HG02870 (cell line): ENCODE data around the gene LMF1.
"Not testable (repeated sequence)": the region's sequence is repeated elsewhere in the genome, so short reads cannot be mapped to it uniquely, and the experiment has no call there.

ENCODE experiments used
- ATAC-seq: cut with Tn5 transposase; IDR thresholded peaks from one replicate; pipeline ENCODE4 v1.9.1; 2021; ENCODE audit warnings: mild to moderate bottlenecking, moderate library complexity; ENCODE audit not compliant: unreplicated experiment

The LMF1 gene

DNA sequence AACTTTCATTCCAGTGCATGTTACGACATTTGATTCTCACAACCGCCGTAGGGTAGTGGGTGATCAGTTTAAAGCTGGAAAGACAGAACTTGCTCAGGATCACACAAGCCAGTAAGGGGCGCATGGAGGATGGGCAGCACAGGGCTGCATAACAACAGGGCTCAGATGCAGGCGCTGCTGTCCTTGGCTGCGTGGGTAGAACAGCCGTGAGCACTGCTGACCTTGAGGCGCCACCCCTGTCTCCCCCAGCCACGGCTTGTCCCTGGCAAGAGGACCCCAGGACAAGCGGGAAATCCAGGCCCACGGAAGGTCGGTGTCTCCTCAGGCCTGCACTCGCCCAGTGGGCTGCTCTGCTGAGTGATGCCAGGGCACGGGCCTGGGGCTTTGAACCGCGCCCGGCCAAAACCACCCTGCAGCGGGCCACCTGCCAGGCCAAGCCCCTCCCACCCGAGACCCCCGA is 84.7 kb downstream of the LMF1 start:
- no peak for ATAC-seq

DNA sequence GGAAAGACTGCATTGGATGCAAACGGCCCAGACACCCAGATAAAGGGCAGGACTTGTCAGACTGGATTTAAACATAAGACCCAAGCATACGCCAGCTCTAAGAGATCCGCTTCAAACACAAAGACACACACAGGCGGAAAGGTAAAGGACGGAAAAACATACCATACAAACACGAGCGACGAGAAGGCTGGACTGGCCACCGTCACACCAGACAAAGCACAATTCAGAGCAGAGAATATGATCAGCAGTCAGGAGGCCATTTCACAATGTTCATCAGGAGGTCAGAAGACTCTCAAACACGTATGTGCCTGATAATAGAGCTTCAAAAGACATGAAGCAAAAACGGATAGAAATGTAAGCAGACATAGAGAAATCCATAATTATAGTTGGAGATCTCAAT is 85.4 kb downstream of the LMF1 start:
- ATAC-seq = no peak

DNA sequence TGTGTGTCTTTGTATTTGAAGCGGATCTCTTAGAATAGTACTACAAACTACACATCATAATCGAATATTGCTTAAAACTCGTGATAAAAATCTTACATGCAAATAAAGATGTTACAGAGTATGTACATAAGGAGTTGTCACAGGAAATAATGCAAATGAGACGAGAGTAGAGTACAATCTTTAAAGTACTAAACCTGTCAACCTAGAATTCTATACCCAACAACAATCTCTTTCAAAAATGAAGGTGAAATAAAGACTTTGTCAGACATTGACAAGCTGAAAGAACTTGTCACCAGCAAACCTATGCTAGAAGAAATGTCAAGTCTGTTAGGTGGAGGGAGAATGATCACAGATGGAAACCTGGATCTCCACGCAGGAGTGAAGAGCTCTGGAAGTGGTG is 86.6 kb downstream of the LMF1 start:
- no peak for ATAC-seq

DNA sequence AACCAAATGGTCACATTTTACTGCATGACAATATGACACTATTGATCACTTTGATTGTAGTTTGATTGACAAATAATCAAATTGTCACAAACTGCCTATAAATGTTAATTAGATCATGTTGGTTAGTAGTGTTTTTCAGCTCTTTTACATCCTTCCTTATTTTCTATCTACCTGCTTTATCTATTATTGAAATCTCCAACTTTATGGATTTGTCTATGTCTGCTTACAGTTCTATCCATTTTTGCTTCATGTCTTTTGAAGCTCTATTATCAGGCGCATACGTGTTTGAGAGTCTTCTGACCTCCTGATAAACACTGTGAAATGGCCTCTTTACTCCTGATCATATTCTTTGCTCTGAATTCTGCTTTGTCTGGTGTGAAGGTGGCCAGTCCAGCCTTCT is 87.0 kb downstream of the LMF1 start:
- no peak for ATAC-seq

DNA sequence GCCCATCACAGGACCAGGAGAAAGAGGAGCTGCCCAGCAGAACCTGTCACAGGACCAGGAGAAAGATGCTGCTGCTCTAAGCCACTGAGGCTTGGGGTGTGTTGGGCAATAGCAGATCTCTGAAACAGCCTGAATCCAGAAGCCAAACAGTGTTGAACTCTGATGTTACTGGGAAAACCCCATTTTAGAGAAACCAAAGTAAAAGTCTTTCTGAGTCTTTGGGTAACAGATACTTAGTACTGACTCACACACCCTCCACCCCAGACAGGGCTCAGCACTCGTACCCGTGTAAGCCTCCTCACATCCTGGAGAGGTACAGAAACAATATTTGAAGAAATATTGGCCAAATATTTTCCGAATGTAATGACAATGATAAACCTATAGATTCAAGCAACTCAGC is 87.4 kb downstream of the LMF1 start:
- no peak for ATAC-seq

DNA sequence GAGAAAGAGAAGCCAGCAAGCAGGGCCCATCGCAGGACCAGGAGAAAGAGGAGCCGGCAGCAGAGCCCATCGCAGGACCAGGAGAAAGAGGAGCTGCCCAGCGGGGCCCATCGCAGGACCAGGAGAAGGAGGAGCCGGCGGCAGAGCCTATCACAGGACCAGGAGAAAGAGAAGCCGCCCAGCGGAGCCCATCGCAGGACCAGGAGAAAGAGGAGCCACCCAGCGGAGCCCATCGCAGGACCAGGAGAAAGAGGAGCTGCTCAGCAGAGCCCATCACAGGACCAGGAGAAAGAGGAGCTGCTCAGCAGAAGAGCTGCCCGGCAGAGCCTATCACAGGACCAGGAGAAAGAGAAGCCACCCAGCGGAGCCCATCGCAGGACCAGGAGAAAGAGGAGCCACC is 88.1 kb downstream of the LMF1 start:
- ATAC-seq = not testable (repeated sequence)

DNA sequence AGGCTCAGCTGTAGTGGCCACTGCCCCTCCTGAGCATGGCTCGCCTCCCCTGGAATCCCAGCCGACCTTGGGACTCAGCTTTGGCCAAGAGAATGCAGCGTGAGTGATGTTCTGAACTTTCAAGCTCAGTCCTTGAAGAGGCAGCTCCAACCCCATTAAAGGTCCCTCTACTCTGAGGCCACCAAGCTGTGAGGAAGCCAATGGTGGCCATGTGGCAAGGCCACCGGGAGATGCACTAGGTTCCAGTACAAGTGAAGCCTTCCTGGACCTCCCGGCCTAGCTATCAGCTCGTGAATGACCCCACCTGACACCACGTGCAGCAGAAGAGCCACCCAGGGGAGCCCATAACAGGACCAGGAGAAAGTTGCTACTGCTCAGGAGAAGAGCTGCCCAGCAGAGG is 88.5 kb downstream of the LMF1 start:
- no peak for ATAC-seq

DNA sequence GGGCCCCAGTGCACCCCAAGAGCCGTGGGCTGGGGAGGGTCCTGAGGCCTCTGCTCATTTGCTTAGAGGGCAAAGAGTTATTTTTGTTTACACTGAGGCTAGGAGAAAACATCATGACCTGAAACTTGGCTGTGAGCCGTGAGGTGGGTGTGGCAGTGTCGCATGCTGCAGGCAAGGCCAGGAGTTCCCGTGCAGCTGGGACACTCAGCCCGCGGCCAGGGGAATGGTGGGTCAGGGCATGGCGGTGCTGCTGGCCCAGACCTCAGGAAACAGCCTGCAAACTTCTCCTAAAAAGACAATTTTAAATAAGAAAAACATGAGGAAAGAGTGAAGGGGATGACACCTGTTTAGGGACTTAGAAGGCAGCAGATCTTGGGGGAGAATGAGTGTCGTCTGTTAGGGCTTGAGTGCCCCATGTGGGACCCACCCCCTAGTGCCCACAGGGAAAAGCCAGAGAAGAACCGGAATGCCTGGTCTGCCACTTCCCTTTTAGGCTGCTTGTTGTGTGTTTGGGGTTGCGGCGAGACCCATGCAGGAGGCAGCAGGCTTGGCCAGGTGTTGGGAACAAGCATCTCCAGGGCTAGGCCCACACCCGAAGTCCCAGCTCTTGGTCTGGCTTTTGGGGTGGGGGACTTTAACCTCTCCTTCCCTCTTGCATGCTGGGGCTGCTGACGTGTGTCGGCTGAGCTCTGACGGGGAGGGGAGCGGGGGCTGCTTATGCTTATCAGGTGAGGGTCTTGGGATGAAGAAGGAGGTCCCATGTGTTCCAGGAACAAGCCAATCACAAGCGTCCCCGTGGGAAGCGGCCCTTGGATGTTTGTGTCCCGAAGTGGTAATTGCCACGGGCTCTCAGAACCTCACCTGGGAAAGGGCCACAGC is 89.3 kb downstream of the LMF1 start:
- no peak for ATAC-seq

DNA sequence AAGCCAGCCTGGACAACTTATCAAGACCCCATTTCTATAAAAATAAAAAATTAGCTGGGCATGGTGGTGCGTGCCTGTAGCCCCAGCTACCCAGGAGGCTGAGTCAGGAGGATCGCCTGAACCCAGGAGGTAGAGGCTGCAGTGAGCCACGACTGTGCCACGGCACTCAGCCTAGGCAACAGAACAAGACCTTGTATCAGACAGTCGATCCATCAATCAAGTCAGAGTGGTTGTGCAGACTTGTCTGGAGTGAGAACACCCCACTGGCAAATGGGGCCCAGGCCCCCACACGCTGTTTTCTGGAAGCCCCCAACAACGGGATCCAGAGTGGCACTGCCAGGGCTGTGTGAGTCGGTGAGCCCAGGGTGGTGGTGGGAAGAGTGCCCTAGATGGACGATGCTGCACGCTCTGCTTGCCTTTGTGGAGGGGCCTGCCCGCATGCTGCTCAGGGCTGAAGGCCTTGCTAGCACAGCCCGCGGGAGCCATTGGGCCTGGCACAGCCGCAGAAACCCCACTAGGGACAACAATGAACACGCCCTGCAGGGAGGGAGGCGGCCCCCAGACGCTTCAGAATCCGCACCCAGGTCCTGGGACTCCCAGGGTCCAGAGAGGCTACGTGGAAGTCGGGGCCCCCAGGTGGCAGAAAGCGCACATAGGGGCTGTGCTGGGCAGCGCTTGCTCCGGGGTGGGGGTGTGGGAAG is 90.2 kb downstream of the LMF1 start:
- ATAC-seq = no peak

DNA sequence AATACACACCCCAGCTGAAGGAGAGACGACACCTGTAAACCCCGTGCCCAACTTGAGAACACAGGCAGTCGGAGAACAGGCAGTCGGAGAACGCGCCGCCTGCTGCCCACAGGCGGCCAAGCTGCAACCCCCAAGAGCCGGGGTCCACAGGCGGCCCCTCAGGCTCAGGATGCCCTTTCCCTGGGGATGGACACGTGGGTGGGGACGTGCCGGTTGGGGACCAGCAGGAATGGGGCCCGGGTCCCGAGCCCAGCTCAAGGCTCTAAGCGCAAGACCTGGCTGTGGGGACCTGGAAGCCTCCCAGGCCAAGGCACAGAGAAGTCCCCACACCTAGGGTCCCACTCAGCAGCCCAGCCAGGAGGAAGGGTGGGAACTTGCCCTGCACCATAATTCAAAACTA is 90.8 kb downstream of the LMF1 start:
- no peak for ATAC-seq

DNA sequence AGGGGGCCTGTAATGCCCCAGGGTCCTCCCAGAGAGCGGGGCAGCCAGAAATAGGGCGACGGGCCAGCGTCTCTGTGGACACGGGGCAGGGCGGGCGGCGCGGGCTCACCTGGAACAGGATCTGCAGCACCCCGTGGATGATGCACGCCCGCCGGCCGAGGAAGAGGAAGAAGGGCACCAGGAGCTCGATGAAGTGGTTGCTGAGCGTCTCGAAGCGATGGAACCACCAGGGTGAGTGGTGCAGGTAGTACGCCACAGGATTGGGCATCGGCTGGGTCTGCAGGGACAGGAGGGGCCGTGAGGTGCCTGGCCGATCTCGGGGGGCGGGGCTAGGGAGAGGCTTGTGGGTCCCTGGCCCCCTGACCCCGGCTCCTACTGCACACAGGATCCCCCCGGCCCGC is 91.3 kb downstream of the LMF1 start:
- ATAC-seq = no peak

DNA sequence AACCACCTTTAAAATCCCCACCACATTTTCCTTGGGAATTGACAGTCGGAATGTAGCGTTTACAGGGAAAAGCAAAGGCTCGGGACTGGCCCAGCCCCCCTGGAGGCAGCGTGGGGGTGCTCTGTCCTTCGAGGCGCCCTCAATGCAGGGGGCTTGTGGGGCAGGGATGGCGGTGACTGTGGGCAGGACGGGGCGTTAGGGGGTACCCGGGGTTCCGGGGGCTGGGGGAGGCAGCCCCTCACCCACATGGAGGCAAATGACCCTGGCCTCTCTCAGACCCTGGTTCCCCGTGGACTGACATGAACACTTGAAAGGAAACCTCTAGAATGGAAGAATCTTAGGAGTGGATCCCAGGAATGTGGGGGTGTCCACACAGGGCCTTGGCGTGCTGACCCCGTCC is 91.9 kb downstream of the LMF1 start:
- no peak for ATAC-seq

DNA sequence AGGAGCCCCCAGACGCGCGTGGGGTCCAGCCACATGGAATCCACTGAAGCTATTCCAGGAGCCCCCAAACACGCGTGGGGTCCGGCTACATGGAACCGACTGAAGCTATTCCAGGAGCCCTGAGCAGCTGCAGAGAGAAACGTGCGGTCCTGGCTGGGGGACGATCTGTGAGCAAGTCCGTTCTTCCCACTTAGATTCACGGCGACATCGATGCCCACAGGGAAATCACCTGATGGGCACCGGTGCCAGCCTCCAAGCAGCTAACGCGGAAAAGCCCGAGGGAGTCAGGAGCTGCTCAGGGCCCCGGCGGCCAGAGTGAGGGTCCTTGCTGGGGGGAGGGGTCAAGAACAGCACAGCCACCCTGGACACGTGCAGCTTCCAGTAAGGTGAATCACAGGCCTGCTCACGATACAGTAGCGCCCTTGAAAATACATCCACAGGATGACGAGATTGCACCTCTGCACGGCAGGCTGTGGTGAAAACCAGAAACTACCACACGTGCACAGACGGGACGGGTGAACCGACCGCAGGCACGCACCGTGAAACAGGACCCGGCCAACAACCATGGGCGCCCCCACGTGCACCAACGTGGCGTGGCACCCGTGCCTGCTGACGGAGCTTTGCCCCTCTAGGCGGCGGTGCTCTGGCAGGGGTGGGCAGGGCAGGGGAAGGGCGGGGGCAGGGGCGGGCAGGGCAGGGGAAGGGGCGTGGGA is 92.6 kb downstream of the LMF1 start:
- no peak for ATAC-seq

DNA sequence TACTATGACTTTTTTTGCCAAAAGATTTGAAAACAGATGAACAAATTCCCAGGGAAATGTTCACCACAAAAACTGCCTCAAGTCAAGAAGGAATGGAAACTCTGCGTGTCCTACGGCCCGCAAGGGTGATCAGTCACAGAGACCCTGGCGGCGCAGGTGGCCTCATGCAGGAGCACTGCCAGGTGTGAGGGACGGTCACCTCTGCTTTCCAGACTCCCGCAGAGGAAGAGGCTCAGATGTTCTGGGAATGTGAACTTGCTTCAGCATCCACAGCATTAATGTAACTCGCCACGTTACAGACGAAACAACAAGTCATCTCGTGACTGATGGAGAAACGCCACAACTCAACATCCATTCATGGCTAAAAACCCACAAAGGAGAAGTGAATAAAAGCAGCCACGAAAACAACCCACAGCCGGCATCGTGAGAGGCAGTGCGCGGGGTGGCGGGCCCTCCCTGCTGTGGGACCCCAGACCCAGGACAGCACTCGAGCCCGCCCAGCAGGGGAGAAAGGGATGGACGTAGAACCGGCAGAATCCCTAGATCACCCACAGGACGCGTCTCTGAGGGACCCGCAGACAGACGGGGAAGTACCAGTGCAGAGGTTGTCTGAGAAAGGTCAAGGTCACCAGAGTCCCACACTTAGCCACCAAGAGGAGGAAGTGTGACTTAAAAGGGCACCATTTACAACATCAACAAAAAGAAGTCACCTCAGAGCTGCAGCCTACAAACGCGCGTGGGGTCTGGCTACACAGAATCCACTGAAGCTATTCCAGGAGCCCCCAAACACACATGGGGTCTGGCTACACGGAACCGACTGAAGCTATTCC is 93.3 kb downstream of the LMF1 start:
- no peak for ATAC-seq

DNA sequence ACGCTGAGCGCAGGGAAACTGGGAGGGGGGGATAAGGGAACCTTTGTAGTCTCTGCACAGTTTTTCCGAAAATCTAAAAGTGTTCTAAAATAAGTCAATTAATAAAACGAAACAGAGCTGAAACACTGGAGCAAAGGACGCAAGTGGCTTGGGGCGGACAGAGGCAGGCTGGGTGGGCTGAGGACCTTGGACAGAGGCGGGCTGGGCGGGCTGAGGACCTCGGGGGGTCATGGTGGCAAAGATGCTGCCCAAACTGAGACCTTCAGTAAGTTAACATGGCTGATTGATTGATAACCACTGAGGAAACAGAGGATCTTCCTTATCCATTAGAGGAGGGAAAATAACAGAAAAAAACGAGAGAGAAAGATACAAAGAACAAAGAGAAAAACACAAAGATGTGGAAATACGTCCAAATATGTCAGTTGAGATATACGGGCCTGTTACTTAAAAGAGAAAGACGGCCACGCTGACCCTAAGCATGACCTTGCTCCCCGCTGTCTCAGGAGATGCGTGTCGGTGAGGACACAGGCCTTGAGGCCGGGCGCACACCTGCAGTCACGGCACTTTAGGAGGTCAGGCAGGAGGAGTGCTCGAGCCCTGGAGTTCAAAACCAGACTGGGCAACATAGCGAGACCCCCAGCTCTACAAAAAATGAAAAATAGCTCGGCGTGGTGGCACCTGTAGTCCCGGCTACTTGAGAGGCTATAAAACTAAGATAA is 94.1 kb downstream of the LMF1 start:
- ATAC-seq = no peak

DNA sequence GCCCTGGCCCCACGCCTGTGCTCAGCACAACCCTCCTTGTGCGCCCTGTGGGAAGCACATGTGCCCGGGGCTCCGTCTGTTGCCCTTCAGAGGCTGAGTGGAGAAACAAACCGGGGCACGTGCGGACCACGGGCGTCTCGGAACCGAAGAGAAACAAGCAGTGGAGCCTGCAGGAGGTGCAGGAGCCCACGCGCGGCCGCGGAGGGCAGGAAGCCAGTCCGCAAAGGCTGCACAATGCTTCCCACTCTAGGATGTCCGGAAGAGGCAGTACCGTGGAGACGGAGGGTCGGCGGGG is 94.8 kb downstream of the LMF1 start:
- no peak for ATAC-seq

DNA sequence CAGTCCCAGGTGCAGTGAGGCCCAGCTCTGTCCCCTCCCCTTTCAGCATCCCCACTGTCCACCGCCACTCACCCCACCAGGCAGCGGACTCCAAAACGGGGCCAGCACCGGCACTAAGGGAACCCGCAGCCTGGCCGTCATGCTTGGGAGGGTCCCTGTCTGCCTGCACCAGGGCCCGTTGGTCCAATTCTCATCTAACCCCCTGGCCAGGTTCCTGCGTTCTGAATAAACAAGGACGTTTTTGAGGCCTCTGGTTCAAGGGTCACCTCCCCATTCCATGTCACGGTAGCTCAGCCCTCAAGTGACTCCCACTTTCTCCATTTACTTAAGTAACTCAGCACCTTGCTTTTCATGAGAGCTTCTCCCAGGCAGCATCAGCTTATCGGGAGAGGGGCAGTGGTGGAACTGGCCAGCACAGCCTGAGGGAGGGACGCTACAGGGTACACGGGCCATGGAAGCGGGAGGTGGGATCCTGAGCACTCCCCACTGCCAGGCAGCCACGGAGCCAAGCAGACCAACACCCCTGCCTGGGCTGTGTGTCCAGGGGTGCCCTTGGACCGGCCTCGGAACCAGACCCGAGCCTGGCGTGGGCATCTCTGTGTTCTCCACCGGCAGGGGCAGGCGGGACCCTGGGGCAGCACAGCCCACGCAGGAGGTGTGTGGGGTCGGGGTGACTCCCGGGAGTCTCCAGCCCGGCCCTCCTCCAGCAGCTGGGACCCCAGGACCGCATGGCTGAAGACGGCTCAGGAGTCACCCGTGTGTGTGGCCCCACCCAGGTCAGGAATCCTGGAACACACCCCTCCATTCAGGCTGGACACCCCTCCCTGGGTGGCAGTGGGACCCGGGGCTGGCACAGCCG is 95.4 kb downstream of the LMF1 start:
- no peak for ATAC-seq

DNA sequence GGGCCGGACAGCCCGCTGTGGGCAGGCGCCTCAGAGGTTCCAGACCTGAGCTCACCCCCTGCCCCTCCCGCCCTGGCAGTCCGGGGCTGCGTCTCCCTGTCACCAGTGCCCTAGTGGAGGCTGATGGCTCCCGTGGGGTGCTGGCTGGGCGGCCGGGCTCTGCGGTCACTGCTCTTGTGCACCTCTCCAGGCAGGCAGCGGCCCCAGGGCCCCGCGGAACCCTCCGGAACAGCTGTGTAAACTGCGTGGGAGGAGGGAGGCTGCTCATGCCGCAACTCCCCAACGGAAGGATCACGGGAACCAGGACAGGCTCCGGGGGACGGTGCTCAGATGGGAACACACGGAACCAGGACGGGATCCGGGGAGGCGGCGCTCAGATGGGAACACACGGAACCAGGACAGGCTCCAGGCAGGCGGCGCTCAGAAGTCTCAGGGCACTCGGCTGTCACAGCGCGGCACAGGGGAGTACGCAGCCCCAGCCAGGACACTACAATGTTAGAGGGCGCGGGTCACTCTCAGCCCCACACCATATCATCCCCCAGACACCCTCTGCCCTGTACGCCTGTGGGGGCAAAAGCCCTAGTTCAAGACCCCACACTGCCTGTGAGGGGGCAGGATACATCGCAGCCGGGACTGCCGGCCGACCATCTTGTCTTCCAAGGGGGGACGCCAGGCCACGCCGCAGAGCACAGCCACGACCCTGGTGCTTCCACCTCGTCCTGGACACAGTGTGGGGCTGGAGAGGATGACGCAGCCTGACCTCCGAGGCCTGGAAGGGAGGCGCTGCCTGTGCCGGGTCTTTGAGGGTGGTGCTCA is 96.2 kb downstream of the LMF1 start:
- no peak for ATAC-seq

DNA sequence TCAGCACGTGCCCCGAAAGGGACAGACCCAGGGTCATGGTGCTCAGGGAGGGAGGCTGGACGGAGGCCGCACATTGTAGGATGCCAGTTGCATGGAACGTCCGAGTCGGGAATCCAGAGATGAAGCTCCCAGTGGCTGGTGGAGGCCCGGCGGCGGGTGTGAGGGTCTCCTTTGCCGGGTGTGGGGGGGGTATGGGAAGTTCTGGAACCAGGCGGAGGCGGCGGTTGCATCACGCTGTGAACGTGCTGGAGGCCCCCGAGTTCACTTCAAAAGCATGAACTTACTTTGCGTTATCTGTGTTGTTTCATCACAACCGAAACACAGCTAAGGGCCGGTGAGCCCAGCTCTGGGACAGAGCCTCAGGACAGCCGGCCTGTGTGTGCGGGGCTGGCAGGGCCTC is 96.9 kb downstream of the LMF1 start:
- no peak for ATAC-seq
